Activated CD8-positive, alpha-beta T cell treated with anti-CD3 and anti-CD28 coated beads for 36 hours (primary cell): ENCODE measurements around the gene AEN. TPM values are rescaled to one million over a fixed set of nuclear protein-coding genes. Genes with fewer than 3 reads are reported as not detected.
A peak's percentile ranks its signal among the peaks of the same experiment; 100 is the strongest.

Experiments
- ATAC-seq: fragments of 200-7000 bp; cut with Tn5 transposase; one replicate; pipeline ENCODE4 v1.10.0; 2021; ENCODE audit warnings: mild to moderate bottlenecking, moderate library complexity
- CTCF ChIA-PET: fragments of 350-600 bp; sonication (Branson Sonifier 250); formaldehyde crosslinking; loops from one replicate; lab custom pipeline; 2021; ENCODE audit warnings: antibody characterized with exemption; lab: Charles Lee
- POLR2A ChIA-PET: fragments of 350-600 bp; sonication (Branson Sonifier 250); formaldehyde crosslinking; loops from one replicate; lab custom pipeline; 2021; ENCODE audit warnings: antibody characterized with exemption; lab: Charles Lee
- DNase-seq: peaks from one replicate; pipeline ENCODE4 v3.0.0-alpha.2; 2020
- H3K27ac Mint-ChIP-seq: one replicate; pipeline ENCODE4 v1.8.0; 2021; ENCODE audit warnings: mild to moderate bottlenecking, mixed read lengths
- H3K27me3 Mint-ChIP-seq: one replicate; pipeline ENCODE4 v1.8.0; 2021; ENCODE audit warnings: mixed read lengths
- H3K36me3 Mint-ChIP-seq: one replicate; pipeline ENCODE4 v1.8.0; 2021; ENCODE audit warnings: low read depth, mixed read lengths
- H3K4me1 Mint-ChIP-seq: one replicate; pipeline ENCODE4 v1.8.0; 2021; ENCODE audit warnings: low read depth, mixed read lengths
- H3K4me3 Mint-ChIP-seq: one replicate; pipeline ENCODE4 v1.8.0; 2021; ENCODE audit warnings: mild to moderate bottlenecking, moderate library complexity, mixed read lengths
- H3K9me3 Mint-ChIP-seq: one replicate; pipeline ENCODE4 v1.8.0; 2021; ENCODE audit warnings: mixed read lengths
- CTCF ChIP-seq: fragments of 200-600 bp; IDR thresholded peaks from one replicate; pipeline ENCODE4 v1.8.0; 2022; ENCODE audit warnings: antibody characterized with exemption, mild to moderate bottlenecking
- intact Hi-C: fragments of 100-400 bp; cut with micrococcal nuclease; formaldehyde crosslinking; loops from one replicate; pipeline ENCODE4 v1.10.0; 2022
- total RNA-seq, 2 experiments: library from RNA; stranded (reverse); gene quantifications; one replicate each; pipeline ENCODE4 v1.2.3, GENCODE V29; 2021

AEN gene
- total RNA-seq, 2 experiments from 2014 or later: 55.2 to 58.4 TPM

- intact Hi-C loops: no loop called here
Observed at GRCh38 chr15:88651136-88651732, 30.1 kb downstream of the AEN start.

DNA sequence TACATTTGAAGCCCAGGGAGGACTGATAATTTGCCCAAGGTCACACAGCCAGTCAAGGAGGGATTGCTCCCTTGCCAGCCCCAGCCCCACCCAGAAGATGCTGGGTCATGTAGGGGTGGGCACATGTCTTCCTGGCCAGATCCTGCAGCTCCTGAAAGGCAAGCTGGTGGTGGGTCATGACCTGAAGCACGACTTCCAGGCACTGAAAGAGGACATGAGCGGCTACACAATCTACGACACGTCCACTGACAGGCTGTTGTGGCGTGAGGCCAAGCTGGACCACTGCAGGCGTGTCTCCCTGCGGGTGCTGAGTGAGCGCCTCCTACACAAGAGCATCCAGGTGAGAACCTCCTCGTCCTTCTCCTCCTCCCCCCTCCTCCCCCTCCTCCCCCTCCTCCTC is 30.8 kb downstream of the AEN start:
- ChIA-PET CTCF (interaction anchor here (2.3 kb wide), 1 partner anchor 28 kb away, joined by 11 read pairs; no protein-coding TSS in a partner anchor), POLR2A (interaction anchor here (0.8 to 1.1 kb wide), 2 partner anchors 16 to 25 kb away, joined by 4 read pairs; no protein-coding TSS in a partner anchor)
- Mint-ChIP-seq H3K9me3 (no peaks in the 10 kb centered on the region), H3K4me3 (no peak overlapping the region), H3K36me3 (peaks cover 20% of the 10 kb centered on the region), H3K4me1 (peaks cover 79% of the 10 kb centered on the region), H3K27ac (peak overlapping the region; percentile 85), H3K27me3 (no peaks in the 10 kb centered on the region)
- intact Hi-C loops: no loop called here
- ATAC-seq (no peak), DNase-seq (no peak)
- no peak for TF ChIP-seq CTCF

More at GRCh38 chr15:88651136-88651732, 30.1 kb downstream of the AEN start:
- DNase-seq: no peak
- no peak for TF ChIP-seq CTCF
- no peaks in the 10 kb centered on the region for H3K9me3 Mint-ChIP-seq
- ChIA-PET CTCF (interaction anchor here (2.3 kb wide), 1 partner anchor 27 kb away, joined by 11 read pairs; no protein-coding TSS in a partner anchor), POLR2A (no interaction called here)
- peak overlapping the region; percentile 85 for H3K27ac Mint-ChIP-seq
- peaks cover 20% of the 10 kb centered on the region for H3K36me3 Mint-ChIP-seq
- H3K4me3 Mint-ChIP-seq: no peak overlapping the region
- no peak for ATAC-seq
- peaks cover 76% of the 10 kb centered on the region for H3K4me1 Mint-ChIP-seq
- H3K27me3 Mint-ChIP-seq: no peaks in the 10 kb centered on the region

DNA sequence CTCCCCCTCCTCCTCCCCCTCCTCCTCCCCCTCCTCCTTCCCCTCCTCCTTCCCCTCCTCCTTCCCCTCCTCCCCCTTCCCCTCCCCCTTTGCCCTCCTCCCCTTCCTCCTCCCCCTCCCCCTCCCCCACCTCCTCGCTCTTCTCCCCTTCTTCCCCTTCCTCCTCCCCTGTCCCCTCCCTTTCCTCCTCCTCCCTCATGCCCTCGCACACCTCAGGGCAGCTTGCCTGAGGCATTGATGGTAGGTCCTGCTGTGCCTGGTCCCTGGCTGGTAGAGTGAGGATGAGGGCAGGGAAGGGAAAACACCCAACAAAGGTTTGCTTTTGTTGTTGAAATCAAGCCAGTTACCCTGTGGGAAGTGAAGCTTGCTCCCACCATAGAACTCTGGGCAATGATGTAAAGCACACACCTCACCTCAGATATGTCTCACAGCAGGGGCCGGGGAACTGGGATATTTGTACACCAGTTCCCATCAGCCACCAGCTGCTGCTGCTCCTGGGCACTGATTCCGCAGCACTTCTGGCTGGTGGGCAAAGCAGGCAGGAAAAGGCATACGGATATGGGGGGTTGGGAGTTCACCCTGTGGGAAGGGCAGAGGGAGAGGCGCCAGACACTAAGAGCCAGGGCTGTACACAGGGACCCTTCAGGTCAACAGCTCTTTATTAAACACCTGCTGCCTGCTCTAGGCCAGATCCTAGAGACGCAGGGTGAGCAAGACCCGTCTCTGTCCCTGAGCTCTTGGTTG is 31.5 kb downstream of the AEN start:
- no peaks in the 10 kb centered on the region for H3K27me3 Mint-ChIP-seq
- DNase-seq (no peak), ATAC-seq (no peak)
- POLR2A ChIA-PET: interaction anchor here (0.5 to 1.1 kb wide), 4 partner anchors 16 to 193 kb away, joined by 3 to 4 read pairs (median 4); no protein-coding TSS in a partner anchor
- peaks cover 80% of the 10 kb centered on the region for H3K4me1 Mint-ChIP-seq
- CTCF ChIA-PET: interaction anchor here (2.3 to 2.5 kb wide), 2 partner anchors 11 to 28 kb away, joined by 11 read pairs; no protein-coding TSS in a partner anchor
- H3K36me3 Mint-ChIP-seq: peaks cover 20% of the 10 kb centered on the region
- TF ChIP-seq CTCF: no peak
- peak overlapping the region; percentile 76 for H3K27ac Mint-ChIP-seq
- intact Hi-C loops: no loop called here
- H3K4me3 Mint-ChIP-seq: no peak overlapping the region
- no peaks in the 10 kb centered on the region for H3K9me3 Mint-ChIP-seq

DNA sequence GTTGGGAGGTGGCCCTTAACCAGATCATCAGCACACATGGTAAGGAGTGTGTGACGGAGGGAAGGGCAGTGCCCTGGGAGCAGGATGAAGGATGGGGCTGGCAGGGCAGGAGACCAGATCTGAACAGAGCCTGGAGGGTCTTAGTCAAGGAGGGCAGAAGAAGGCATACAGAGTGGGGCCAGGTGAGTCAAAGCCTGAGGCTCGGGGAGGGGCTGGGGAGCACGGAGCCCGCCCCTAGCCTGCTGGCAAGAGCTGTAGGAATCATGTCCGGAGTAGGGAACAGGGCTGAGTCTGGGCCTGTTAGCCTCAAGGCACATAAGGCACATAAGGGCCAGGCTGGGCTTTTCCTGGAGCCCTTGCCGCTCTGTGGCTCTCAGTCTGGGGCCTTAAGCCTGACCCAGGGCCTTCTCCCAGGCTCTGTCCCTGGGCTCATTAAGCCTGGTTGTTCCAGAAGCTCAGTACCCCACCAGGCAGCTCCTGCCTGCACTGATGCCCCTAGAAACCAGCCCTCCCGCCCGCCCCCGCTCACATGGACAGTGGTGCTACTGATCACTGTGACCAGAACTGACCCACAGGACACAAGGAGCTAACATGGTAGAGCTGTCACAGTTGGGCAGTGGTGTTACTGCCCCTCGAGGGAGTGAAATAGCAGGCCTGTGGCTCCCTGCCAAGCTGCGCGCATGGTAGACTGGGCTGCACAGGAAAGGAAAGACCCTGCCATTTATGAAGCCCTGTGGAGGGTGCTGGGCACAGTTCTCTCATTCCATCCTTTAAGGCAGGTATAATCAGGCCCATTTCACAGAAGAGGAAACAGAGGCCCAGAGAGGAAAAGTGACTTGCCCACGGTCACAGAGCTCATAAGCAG is 32.3 kb downstream of the AEN start:
- Mint-ChIP-seq H3K27ac (peak overlapping the region; percentile 76), H3K4me3 (no peak overlapping the region), H3K36me3 (peaks cover 20% of the 10 kb centered on the region), H3K4me1 (peaks cover 79% of the 10 kb centered on the region), H3K27me3 (no peaks in the 10 kb centered on the region), H3K9me3 (no peaks in the 10 kb centered on the region)
- CTCF ChIA-PET: interaction anchor here (1.4 to 2.5 kb wide), 3 partner anchors 10 to 29 kb away, joined by 8 to 11 read pairs (median 11); partner anchors contain the start of gene ISG20
- no peak for ATAC-seq
- TF ChIP-seq CTCF: no peak
- no peak for DNase-seq
- POLR2A ChIA-PET: interaction anchor here (0.5 to 1.5 kb wide), 4 partner anchors 11 to 192 kb away, joined by 3 to 4 read pairs (median 3); no protein-coding TSS in a partner anchor
- intact Hi-C loops: no loop called here
